Measurements from ENCODE around the gene PADI6. TPM values are rescaled to one million over a fixed set of nuclear protein-coding genes. Genes with fewer than 3 reads are reported as not detected.

Gene PADI6
- total and polyA plus RNA-seq, 7 experiments from 2014 or later = not detected

Other genes starting within 250 kb of the PADI6 start
- not detected for gene PADI1, start 167.1 kb upstream of the PADI6 start, total RNA-seq
- gene PADI1, start 167.1 kb upstream of the PADI6 start, polyA plus RNA-seq = not detected
- not detected for gene PADI3, start 123.1 kb upstream of the PADI6 start, total RNA-seq
- gene PADI3, start 123.1 kb upstream of the PADI6 start, polyA plus RNA-seq = not detected
- gene PADI4, start 64.0 kb upstream of the PADI6 start, total RNA-seq = 10 to 100 TPM in 1 of 5 experiments, 1 to 10 TPM in 3, under 1 TPM in 1; 0.12 to 20.5 (median 1.4) TPM
- 1 to 10 TPM; 2.4 to 3.6 TPM for gene PADI4, start 64.0 kb upstream of the PADI6 start, polyA plus RNA-seq
- gene RCC2, start 67.5 kb downstream of the PADI6 start, total RNA-seq = 100 to 1,000 TPM in 1 of 5 experiments, 10 to 100 TPM in 4; 42.1 to 130 (median 46.0) TPM
- 10 to 100 TPM; 12.0 to 21.7 TPM for gene RCC2, start 67.5 kb downstream of the PADI6 start, polyA plus RNA-seq
- 10 to 100 TPM in 1 of 5 experiments, under 1 TPM in 3, not detected in 1; 0.59 to 19.7 (median 0.84) TPM for gene ARHGEF10L, start 167.5 kb downstream of the PADI6 start, total RNA-seq
- gene ARHGEF10L, start 167.5 kb downstream of the PADI6 start, polyA plus RNA-seq = not detected

Measured in naive thymus-derived CD4-positive, alpha-beta T cell (primary cell).